CD4-positive, alpha-beta T cell treated with Interleukin-1 beta for 1 hour (primary cell): ENCODE data around the gene DOCK4.
"Not testable (repeated sequence)": the region's sequence is repeated elsewhere in the genome, so short reads cannot be mapped to it uniquely, and the experiment has no call there.

ENCODE experiments used
- DNase-seq, 2 donors: peaks; one replicate each; pipeline ENCODE4 v3.0.0-alpha.2; 2020 to 2022

DOCK4 gene

DNA sequence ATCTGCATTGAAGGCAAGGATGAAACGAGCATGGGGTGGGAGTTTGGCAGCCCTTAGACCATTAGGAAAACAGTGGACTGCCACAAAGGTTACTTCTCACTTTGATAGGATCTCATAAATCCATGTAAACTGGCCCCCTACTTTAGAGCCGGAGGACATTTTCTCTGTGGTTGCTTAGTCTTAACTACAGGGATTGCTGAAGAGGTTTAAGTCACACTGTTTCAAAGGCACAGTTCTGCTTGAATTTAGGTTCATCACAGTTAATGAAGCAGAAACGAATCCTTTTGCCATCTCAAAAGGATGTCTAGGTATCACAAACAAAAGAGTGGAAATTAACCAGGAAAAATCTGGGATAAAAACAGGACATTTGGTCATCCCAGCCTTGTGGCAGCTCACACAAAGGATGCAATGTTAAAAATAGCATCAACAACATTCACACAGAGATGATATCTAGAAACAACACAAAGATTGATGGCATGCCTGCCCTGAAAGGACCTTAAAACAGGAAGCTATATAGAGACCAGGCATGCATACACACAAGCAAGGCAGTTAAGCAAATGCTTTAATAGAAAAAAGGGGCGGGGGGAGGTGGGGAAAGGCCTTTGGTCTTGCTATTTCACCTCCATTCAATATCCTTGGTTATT lies 74.0 kb downstream of the DOCK4 start:
- DNase-seq, result no peak

DNA sequence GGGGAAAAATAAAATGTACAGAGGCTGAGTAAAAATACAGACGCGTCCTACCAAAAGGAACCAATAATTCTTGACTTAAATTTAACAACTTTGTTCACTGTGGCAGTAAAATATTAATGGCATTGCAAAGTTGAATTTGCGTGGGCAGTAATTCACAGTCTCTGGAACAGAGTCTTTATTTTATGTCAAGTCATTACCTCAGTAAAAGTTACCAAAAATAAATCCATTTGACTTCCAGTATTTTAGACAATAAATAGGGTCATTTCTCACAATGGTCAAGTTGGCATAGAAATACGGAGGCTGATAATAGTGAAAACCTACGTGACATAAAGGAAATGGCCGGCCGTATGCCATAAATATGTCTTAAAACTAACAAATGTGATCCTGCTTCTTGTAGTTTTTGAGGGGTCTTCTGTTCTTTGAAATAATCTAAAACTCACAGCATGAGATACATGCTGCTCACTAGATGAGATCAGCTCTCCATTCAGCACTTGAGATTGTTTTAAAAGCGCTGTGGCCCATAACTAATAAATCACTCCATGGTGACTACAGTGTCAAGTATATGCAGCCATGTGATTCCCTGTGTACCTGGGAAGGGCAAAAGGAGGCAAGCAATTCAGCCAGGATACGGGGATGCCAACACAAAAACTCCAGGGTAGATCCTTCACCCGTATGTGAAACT lies 75.3 kb downstream of the DOCK4 start:
- DNase-seq, result no peak

DNA sequence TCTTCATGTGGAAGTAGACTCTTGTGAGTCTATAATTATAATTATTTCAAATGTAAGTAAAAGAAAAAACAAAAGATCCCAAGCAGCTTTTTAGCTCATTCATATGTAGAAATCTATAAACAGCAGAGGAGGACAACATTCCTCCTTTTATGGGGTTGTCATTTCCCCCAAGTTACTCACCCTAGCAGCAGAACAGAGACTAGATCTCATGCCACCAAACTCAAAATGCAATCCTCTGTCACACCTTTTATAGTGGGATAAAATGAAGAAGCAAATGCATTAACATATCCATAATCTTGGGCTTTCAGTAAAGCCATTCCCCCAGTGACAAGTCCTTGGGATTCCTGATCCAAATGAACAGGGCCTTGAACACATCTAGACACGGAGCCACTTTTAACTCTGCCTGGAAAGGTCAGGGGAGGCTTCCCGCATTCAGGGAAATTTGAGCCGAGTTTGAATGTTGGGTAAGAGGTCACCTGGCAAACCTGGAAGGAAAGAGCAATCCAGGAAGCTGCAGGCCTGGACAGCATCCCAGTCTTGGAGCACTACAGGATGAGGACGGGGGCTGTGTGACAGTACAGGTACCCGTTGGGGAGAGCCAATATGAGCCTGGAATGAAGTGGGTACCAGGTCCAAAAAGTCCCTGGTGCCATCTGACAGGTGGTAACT lies 76.4 kb downstream of the DOCK4 start:
- DNase-seq, result no peak

DNA sequence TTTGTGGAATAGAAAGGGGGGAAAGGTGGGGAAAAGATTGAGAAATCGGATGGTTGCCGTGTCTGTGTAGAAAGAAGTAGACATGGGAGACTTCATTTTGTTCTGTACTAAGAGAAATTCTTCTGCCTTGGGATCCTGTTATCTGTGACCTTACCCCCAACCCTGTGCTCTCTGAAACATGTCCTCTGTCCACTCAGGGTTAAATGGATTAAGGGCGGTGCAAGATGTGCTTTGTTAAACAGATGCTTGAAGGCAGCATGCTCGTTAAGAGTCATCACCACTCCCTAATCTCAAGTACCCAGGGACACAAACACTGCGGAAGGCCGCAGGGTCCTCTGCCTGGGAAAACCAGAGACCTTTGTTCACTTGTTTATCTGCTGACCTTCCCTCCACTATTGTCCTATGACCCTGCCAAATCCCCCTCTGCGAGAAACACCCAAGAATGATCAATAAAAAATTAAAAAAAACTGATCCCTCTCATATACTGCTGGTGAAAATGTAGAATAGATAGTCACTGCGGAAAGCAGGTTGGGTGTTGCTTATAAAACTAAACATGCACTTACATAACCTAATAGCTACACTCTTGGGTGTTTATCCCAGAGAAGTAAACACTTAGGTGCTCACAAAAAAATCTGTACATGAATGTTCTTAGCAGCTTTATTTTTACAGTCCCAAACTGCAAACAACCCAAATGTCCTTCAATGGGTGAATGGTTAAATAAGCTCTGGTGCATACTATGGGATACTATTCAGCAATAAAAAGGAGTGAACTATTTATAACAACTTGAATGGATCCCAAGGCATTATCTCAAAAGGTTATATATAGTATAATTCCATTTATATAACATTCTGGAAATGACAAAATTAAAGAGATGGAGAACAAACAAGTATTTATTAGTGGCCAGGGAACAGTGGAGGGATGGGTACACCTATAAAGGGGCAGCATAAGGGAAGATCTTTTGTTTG lies 77.5 kb downstream of the DOCK4 start:
- DNase-seq, result not testable (repeated sequence)

DNA sequence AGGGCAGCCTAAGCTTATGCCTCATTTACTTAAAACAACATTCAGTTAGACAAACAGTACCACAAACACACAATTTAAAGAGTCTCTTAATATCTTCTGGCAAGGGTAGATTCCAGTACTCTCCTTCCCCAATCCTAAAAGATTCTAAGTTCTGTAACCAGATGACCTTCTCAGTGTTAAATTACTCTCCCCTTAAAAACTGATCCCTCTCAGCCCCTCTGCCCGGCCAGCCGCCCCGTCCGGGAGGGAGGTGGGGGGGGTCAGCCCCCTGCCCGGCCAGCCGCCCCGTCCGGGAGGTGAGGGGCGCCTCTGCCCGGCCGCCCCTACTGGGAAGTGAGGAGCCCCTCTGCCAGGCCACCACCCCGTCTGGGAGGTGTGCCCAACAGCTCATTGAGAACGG lies 78.2 kb downstream of the DOCK4 start:
- not testable (repeated sequence) for DNase-seq

DNA sequence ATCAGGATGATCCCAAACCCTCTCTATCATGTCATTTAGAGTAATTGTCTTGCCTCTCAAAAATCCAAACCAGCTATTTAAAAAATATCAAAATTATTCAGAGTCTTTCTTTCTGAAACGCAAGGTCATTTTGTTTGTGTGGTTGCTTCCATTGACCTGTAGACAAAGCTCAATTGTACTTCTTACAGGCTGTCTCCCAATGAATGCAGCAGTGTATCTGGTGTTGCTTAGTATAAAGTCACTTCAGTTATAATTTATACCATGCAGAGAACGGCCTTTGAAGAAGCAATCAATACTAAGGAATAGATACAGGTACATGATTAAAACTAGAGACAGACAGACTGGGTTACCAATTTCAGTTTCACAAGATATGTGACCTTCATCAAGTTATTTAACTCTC lies 80.9 kb downstream of the DOCK4 start:
- DNase-seq, result no peak

DNA sequence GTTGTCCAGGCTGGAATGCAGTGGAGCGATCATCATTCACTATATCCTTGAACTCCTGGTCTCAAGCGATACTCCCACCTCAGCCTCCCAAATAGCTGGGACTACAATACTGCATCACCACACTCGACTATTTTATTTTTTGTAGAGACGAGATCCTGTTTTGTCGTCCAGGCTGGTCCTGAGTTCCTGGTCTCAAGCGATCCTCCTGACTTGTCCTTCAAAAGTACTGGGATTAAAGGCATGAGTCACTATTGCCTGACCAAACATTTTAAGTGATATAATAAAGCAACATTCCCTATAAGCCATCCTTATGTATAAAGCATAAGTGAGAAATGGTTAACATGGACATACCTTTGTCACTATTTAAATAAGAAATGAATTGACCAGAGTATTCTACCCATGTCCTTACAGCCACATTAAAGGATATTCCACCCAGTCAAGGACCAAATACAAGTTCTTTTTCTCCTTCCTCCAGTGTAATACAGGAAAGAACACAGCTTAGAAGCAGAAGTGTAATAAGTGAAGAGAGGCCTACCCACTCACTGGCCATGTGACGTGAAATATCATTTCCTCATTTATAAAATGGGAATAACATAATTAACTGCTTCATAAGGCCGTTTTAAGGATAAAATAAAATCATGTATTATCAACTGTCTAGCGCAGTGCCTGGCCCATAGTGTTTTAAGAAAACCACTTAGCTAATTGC lies 82.0 kb downstream of the DOCK4 start:
- no peak for DNase-seq

DNA sequence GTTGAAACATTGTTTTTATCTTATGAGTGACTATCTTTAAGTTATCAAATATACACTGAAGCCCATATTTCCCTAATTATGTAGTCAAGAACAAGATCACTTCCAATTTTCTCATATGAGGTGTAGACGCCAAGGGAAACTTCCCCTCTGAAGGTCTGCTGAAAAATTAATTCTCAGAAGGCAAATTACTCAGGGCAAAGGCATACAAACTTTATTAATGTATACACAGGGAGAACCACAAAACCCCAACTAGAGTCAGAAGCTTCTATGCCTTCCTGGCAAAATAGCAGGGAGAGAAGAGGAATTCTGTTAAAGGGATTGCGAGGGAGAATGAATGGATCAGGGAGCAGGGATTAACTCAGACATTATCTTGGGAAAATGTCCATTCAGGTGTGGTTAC lies 83.4 kb downstream of the DOCK4 start:
- no peak for DNase-seq

DNA sequence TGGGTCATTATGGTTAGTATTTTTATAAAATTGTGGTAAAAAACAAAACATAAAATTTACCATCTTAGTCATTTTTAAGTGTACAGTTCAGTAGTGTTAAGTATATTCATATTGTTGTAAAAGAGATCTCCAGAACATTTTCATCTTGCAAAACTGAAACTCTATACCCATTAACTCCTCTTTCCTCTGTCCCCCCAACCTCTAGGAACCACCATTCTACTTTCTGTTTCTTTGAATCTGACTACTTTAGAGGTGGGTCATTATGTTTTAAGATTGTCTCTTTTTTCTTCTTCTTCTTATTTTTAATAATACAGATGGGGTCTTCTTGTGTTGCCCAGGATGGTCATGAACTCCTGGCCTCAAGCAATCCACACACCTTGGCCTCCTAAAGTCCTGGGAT lies 84.1 kb downstream of the DOCK4 start:
- DNase-seq, result no peak

DNA sequence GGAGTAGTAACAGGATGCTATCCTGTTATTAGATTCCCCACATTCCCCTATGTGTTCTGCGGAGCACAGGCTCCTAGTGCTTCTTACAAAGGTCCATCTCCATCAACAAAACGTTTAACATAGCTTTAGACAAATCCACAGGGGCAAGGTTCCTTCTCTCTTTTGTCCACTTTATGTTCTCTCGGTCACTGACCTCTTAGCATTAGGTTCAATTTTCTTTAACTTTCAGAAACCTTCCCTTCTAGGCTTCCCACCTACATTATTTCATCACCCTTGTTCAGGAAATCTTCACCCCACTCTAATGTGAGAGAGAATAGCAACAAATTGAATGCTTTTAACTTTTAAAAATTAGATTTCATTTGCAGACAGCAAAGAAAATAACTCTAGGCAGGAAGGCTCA lies 84.9 kb downstream of the DOCK4 start:
- DNase-seq, result no peak

DNA sequence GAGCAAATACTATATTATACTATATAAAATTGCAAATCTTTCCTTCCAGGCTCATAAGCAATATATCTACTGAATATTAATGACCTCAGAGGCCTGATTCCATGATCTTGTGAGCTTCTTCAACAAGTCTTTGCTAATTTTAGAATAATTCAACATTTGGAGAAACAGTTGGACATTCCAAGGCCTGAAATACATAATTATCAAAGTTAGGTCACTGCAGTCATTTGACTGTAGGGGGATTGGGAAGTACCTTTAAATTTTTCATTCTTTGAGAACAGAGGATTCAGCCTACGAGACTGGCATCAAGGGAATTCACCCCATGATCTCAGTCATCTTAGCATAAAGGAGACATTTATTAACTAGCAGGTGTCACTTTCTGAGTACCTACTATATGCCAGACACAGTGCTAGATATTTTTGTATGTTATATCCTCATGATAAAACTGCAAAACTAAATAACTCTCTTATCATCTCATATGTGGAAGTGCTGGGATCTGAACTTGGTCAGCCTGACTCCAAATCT lies 85.4 kb downstream of the DOCK4 start:
- no peak for DNase-seq

DNA sequence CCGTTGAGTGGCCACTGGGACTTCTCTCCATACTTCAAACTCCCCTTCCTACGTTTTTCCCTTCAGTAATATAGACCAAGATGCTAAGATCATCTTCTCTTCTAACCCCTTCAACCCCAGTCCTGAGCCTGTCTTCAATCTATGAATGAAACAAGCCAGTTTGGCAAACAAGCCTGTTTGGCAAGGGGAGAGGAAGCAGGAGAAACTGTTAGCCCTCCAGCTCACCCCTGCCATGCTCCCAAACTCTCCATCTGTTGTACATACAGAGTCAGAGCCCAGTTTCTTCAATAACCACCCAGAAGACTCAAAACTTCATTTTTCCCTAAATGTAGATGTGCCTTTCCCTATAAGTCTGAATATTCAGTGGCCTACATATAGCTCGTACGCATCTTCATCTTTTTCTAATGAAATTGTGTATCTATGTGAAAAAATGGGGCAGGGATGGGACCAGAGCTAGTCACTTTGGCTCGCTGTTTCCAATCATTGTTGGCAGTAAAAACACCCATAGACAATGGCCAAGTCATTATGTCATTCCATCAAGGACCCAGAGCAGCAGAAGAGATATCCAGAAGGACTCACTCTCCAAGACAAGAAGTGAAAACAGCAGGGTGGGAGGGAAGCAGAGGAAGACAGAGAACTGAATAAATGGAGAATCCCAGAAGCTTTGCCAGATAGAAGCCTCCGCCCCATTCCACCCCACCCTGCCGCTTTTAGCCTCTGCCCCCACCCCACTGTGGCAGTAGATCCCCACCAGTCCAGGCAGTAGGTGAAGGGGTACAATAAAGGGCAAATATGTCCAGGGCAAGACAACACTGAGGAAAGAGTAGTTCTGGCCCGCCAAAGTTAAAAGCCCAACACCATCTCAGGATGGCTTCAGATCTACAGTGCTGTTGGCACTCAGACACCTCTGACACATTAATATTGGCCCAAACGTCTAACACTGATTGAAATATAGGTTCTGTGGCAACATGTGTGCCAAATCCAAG lies 87.3 kb downstream of the DOCK4 start:
- no peak for DNase-seq

DNA sequence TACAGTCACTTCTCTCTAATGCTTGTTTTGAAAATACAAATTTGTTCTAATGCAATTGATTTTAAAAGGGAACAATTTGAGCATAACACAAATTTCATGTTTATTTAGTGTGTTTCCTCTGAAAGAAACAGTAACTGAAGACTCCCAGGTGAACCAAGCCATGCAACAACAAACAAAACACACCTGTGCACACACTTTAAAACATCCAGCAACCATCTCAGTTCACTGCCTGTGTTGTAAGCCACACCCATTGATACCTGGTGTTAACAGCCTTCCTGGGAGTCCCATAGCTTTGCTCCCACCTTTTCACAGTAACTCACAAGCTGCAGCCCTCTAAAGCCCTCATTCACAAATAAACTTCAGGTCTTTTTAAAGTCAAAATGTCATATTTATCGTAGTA lies 89.3 kb downstream of the DOCK4 start:
- no peak for DNase-seq

DNA sequence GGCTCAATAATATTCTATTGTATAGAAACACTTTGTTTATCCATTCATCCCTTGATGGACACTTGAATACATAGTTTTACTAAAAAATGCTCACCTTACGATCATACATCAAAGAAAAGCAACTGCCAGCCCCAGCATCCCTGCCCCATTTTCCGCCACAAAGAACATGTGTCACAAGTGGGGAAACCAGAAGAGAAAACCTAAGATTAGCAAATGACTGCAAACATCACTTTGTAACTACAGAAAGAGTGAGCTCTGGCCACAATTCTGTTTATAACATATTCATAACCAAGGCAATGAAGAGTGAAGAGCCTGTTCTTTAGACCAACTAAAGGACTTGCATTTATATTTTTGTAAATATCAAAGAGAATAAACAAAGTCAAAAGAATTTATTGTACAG lies 89.8 kb downstream of the DOCK4 start:
- no peak for DNase-seq

DNA sequence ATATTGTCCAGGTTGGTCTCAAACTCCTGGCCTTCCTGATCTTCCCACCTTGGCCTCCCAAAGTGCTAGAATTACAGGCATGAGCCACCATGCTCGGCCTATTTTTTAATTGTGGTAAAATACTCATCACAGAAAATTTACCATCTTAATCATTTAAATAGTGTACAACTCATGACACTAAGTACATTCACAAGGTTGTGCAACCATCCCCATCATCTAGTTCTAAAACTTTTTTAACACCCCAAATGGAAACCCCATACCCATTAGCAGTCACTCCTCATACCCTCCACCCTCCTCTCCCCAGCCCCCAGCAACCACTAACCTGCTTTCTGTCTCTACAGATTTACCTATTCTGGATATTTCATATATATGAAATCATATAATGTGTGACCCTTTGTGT lies 90.3 kb downstream of the DOCK4 start:
- DNase-seq, result no peak

DNA sequence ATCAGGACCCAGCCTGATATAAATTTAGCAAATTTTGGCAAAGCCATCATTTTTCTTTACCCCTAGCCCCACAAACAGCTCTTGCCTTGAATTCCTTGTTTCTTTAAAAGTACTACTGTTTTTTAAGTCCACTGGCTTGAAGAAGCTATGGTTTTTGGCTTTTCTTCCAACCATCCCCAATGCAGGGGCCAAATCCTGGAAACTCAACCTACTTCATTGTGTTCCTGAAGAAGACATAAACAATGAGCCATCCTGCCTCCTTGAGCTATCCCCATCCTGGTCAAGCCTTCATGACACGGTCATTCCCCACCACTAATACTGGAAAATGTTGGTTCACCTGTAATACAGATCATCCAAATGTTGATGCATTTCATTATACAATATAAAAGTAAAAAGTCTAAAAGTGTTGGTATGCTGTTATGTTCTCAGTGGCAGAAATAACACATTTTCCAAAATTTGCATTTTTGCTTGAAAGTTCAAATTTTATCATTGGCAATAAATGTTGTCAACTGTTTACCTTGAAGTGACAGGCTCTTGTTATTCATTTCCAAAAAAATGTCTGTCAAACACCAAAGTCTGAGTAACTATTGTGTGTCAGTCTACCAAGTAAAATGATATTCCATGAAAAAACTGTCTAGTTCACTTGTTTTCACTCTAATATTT lies 92.2 kb downstream of the DOCK4 start:
- no peak for DNase-seq

DNA sequence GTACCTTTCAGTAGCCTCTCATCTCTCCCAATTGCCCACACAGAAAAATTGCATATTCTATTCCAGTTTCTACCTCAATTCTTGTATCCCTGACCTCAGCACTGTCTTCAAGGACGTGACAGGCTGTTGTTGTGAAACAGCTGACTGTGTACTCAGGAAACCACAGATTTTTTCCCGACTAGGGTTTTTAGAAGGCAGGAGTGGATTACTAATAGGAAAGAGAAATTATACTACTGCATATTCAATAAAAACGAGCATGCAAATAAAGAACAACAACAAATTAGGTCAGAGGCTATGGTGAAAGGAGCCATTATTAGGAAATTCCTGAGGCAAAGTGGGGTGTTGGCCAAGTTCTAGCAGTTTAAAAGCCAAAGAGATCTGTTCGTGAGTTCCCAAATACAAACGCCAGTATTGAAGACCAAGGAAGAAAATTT lies 93.4 kb downstream of the DOCK4 start:
- DNase-seq, result peak in 1 of 2 donors; percentile 10

DNA sequence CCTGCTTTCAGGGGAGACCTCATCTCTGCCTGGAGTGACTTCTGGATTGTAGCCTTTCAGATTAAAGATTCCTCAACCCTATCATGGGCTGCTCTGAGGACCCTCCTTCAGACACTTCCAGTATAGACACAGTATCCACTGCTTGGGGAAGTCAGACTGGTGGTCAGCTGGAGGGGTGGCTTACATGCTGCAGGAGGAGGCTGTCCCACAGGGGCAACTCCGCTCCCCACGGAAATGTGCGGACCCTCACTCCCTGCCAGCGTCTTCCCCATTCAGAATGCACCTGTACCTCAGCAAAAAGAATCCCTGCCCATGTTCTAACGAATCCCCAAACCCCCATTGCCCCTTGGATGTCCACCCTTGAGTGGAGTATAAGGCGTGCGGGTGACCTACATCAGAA lies 95.5 kb downstream of the DOCK4 start:
- DNase-seq, result no peak

DNA sequence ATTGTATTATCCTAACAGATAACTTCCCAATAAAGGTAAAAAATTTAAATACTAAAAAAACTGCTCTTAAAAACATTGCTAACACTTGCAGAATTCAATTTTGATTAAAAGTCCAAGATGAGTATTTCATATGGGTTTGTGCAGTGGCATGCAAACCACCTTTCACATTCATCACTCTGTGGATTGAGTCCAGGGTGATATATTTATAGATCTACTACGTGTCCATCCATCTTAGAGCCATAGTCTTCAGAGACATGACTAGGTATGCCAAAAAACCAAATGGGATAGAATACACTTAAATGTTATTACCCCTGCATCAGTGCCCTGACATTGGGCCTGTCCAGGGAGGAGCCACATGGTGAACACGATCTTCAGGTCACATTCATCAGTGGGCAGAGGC lies 96.0 kb downstream of the DOCK4 start:
- DNase-seq, result no peak

DNA sequence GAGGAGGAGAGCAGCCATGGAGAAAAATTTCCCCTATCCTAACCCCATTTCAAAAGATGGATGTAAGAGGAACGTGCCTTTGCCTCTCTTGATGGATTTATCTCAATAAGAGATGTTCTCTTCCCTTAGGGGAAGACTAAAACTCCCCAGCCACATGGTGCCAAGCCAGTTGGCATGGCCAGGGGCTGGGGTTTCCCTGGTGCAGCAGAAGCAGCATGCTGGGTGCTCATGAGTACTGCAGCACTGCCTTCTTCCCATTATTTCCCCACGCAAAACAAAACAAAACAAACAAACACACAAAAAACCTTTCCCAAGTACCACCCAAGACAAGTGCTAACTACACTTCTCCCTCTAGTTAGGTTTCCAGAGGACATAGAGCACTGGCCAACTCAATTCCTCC lies 97.2 kb downstream of the DOCK4 start:
- DNase-seq, result no peak
